Measurements from ENCODE around the gene DYSF. TPM values are rescaled to one million over a fixed set of nuclear protein-coding genes. Genes with fewer than 3 reads are reported as not detected.

Gene DYSF
- total and polyA plus RNA-seq, 2 donors (not counting 3 experiments of a cell fraction or from before 2014, with no cell fraction given): 50.9 to 152 TPM

- dilution Hi-C loops (cut with MboI; ENCODE audit: extremely low pct_ligation_motif_present, low sequenced_read_pairs): no loop called here
- FAIRE-seq: no peak
These were observed 138.9 kb downstream of the DYSF start for GRCh38 chr2:71592181-71592711.

More at GRCh38 chr2:71592181-71592711, 138.9 kb downstream of the DYSF start:
- no peak overlapping the region for H3K9ac ChIP-seq (replicated peaks; ENCODE audit: extremely low read depth, insufficient read depth, low read length)
- H4K20me1 ChIP-seq (replicated peaks; ENCODE audit: control insufficient read depth, extremely low read depth, insufficient read depth, low read length): no peaks in the 10 kb centered on the region
- H3K79me2 ChIP-seq (ENCODE audit: control insufficient read depth, insufficient read depth, low read length): no peaks in the 10 kb centered on the region
- H3K27ac ChIP-seq (ENCODE audit: insufficient read depth, low read depth, low read length): no peak overlapping the region
- CTCF ChIA-PET: interaction anchor here (0.7 kb wide), 1 partner anchor 140 kb away, joined by 3 read pairs; no protein-coding TSS in a partner anchor
- no peak overlapping the region for H3K4me2 ChIP-seq (ENCODE audit: insufficient read depth, low read length)
- H3K27me3 ChIP-seq (ENCODE audit: control insufficient read depth in 2 of 2, insufficient read depth in 2 of 2, low read length in 2 of 2): no peaks in the 10 kb centered on the region
- no peaks in the 10 kb centered on the region for H3K9me3 ChIP-seq (replicated peaks; ENCODE audit: control insufficient read depth, insufficient read depth, low read length)
- peaks cover 0 to 22% of the 10 kb centered on the region in 2 experiments for H3K36me3 ChIP-seq (ENCODE audit: control insufficient read depth in 2 of 2, extremely low read depth in 1 of 2, insufficient read depth in 2 of 2, low read length in 2 of 2)
- BruUV-seq (replicated peaks): no TSS peak
- peak overlapping the region; percentile 18 for H2AFZ ChIP-seq (ENCODE audit: low read depth, low read length)
- H3K4me3 ChIP-seq (replicated peaks in 1 of 3; ENCODE audit: insufficient read depth in 1 of 3, low read depth in 1 of 3, low read length in 3 of 3): no peak overlapping the region
- DNase-seq (ENCODE audit: low read depth, low spot score): peak; percentile 64
- intact Hi-C loops (cut with micrococcal nuclease): loop anchor here (1.0 kb wide), 1 partner anchor 12 kb away; no protein-coding TSS in a partner anchor
- POLR2A ChIA-PET: no interaction called here
- H3K4me1 ChIP-seq (ENCODE audit: control insufficient read depth, extremely low read depth, insufficient read depth, low read length): peaks cover 4% of the 10 kb centered on the region
- no peak for TF ChIP-seq MAX (IDR thresholded peaks at IDR 0.05; ENCODE audit: insufficient read depth, insufficient read length)
- no peak for TF ChIP-seq POLR2AphosphoS5 (IDR thresholded peaks at IDR 0.05; ENCODE audit: insufficient read depth, low read depth, low read length)
- TF ChIP-seq MYC (IDR thresholded peaks at IDR 0.05; ENCODE audit: low read depth, low read length): no peak
- TF ChIP-seq FOS (IDR thresholded peaks at IDR 0.05; ENCODE audit: borderline replicate concordance, insufficient read depth, low read length): no peak
- TF ChIP-seq EZH2 (IDR thresholded peaks at IDR 0.05; ENCODE audit: borderline replicate concordance, low read depth, low read length, severe bottlenecking): no peak
- no peak for TF ChIP-seq POLR2A (IDR thresholded peaks at IDR 0.05; ENCODE audit: low read depth, low read length)
- TF ChIP-seq JUN (IDR thresholded peaks at IDR 0.05; ENCODE audit: borderline replicate concordance, insufficient read depth, insufficient read length, low read depth): no peak
- no peak for TF ChIP-seq CTCF (IDR thresholded peaks at IDR 0.05; ENCODE audit: extremely low read depth in 1 of 2, insufficient read depth in 1 of 2, low read depth in 1 of 2, low read length in 2 of 2)
- TF ChIP-seq GATA2 (IDR thresholded peaks at IDR 0.05; ENCODE audit: insufficient read depth, insufficient read length, low read depth, low read length): no peak
- H3K9me1 ChIP-seq (replicated peaks; ENCODE audit: control insufficient read depth, extremely low read depth, insufficient read depth, low read length): no peaks in the 10 kb centered on the region

All from endothelial cell of umbilical vein (primary cell).